GM18858 (cell line): ENCODE data around the gene PNKP.
A peak's percentile ranks its signal among the peaks of the same experiment; 100 is the strongest.

Experiments
- ATAC-seq: cut with Tn5 transposase; IDR thresholded peaks from one replicate; pipeline ENCODE4 v1.9.1; 2021; ENCODE audit not compliant: unreplicated experiment

The PNKP gene

GRCh38 chr19:49866933-49867782 lies at the start of gene PNKP:
PNKP (minus strand) TSS chr19:49867576; CDS start chr19:49867204, 372 bp downstream.
- ATAC-seq: no peak

- no peak for ATAC-seq
These were observed 47.9 kb upstream of the PNKP start for GRCh38 chr19:49915271-49915670.

GRCh38 chr19:49913720-49914119 lies 46.3 kb upstream of the PNKP start:
- ATAC-seq: no peak

- ATAC-seq: no peak
These were observed 45.7 kb upstream of the PNKP start for GRCh38 chr19:49912965-49913685.

GRCh38 chr19:49911381-49912145 lies 44.2 kb upstream of the PNKP start:
- no peak for ATAC-seq

- no peak for ATAC-seq
These were observed 42.8 kb upstream of the PNKP start for GRCh38 chr19:49910179-49910578.

- ATAC-seq: no peak
These were observed 41.4 kb upstream of the PNKP start for GRCh38 chr19:49908480-49909420.

- no peak for ATAC-seq
These were observed 40.5 kb upstream of the PNKP start for GRCh38 chr19:49907745-49908446.

GRCh38 chr19:49906879-49907564 lies 39.6 kb upstream of the PNKP start:
- no peak for ATAC-seq

GRCh38 chr19:49904136-49904535 lies 36.8 kb upstream of the PNKP start:
- no peak for ATAC-seq

- peak; percentile 36 for ATAC-seq
These were observed 29.7 kb upstream of the PNKP start, which contains the start of gene IL4I1 for GRCh38 chr19:49896863-49897621. IL4I1 (minus strand) TSS chr19:49896887; CDS start chr19:49896160, 727 bp downstream.

GRCh38 chr19:49895566-49896297 lies 28.4 kb upstream of the PNKP start:
- no peak for ATAC-seq

GRCh38 chr19:49894879-49895565 lies 27.6 kb upstream of the PNKP start:
- no peak for ATAC-seq

GRCh38 chr19:49894011-49894664 lies 26.8 kb upstream of the PNKP start:
- ATAC-seq: no peak

- ATAC-seq: no peak
These were observed 25.3 kb upstream of the PNKP start for GRCh38 chr19:49892716-49893115.

- no peak for ATAC-seq
These were observed 24.0 kb upstream of the PNKP start for GRCh38 chr19:49891393-49891792.
